GM19035 (cell line): Measurements from ENCODE around the gene BSPRY.

Experiments used
- ATAC-seq: cut with Tn5 transposase; IDR thresholded peaks from one replicate; pipeline ENCODE4 v1.9.1; 2021; ENCODE audit not compliant: unreplicated experiment

The BSPRY gene

GRCh38 chr9:113349445-113350094, at the start of gene BSPRY:
TSS of gene BSPRY (plus strand) at chr9:113349541. CDS start at chr9:113349580, 39 bp downstream.
- ATAC-seq, result no peak

GRCh38 chr9:113299800-113300292, 49.5 kb upstream of the BSPRY start:
- no peak for ATAC-seq

- ATAC-seq, result no peak
These were observed 47.8 kb upstream of the BSPRY start for GRCh38 chr9:113301548-113301947.

GRCh38 chr9:113302792-113303418, 46.4 kb upstream of the BSPRY start, which contains the start of gene RNF183:
TSS of gene RNF183 (minus strand) at chr9:113303376. CDS start at chr9:113298184, 5,192 bp downstream.
- ATAC-seq, result no peak

GRCh38 chr9:113306566-113306965, 42.8 kb upstream of the BSPRY start:
- ATAC-seq, result no peak

- ATAC-seq, result no peak
These were observed 41.9 kb upstream of the BSPRY start for GRCh38 chr9:113307396-113307975.

GRCh38 chr9:113309204-113309813, 40.0 kb upstream of the BSPRY start:
- ATAC-seq, result no peak

- ATAC-seq, result no peak
These were observed 38.8 kb upstream of the BSPRY start for GRCh38 chr9:113310538-113310937.

- no peak for ATAC-seq
These were observed 37.4 kb upstream of the BSPRY start for GRCh38 chr9:113311961-113312360.

GRCh38 chr9:113313261-113313660, 36.1 kb upstream of the BSPRY start:
- no peak for ATAC-seq

GRCh38 chr9:113315231-113315630, 34.1 kb upstream of the BSPRY start:
- no peak for ATAC-seq

- ATAC-seq, result no peak
These were observed 33.3 kb upstream of the BSPRY start for GRCh38 chr9:113316030-113316429.

GRCh38 chr9:113317777-113318176, 31.6 kb upstream of the BSPRY start:
- ATAC-seq, result no peak

- no peak for ATAC-seq
These were observed 30.3 kb upstream of the BSPRY start for GRCh38 chr9:113319054-113319453.

GRCh38 chr9:113320051-113320450, 29.3 kb upstream of the BSPRY start:
- no peak for ATAC-seq

- no peak for ATAC-seq
These were observed 26.7 kb upstream of the BSPRY start for GRCh38 chr9:113322671-113323070.

- no peak for ATAC-seq
These were observed 23.1 kb upstream of the BSPRY start for GRCh38 chr9:113326230-113326629.

GRCh38 chr9:113328045-113328782, 21.1 kb upstream of the BSPRY start:
- ATAC-seq, result no peak

- ATAC-seq, result no peak
These were observed 17.6 kb upstream of the BSPRY start for GRCh38 chr9:113331780-113332179.

GRCh38 chr9:113337714-113338113, 11.6 kb upstream of the BSPRY start:
- ATAC-seq, result no peak
